D721Med (cell line): ENCODE data around the gene TMEM53.
A peak's percentile ranks its signal among the peaks of the same experiment; 100 is the strongest.
"Not testable (repeated sequence)": the region's sequence is repeated elsewhere in the genome, so short reads cannot be mapped to it uniquely, and the experiment has no call there.

ENCODE experiments used
- DNase-seq: peaks from one replicate; pipeline ENCODE4 v3.0.0; 2011; ENCODE audit warnings: low spot score; ENCODE audit not compliant: insufficient read length
- FAIRE-seq: peaks from 2 replicates; lab custom pipeline; 2011; peaks lifted over from hg19 to GRCh38; lab: Jason Lieb, UNC
- TF ChIP-seq, protein P1 (sequence below): IDR thresholded peaks from 2 replicates; pipeline ENCODE4 v1.5.1; 2012; ENCODE audit warnings: mild to moderate bottlenecking, control low read depth; ENCODE audit not compliant: insufficient read depth; ENCODE audit errors: missing control alignments

The TMEM53 gene

DNA sequence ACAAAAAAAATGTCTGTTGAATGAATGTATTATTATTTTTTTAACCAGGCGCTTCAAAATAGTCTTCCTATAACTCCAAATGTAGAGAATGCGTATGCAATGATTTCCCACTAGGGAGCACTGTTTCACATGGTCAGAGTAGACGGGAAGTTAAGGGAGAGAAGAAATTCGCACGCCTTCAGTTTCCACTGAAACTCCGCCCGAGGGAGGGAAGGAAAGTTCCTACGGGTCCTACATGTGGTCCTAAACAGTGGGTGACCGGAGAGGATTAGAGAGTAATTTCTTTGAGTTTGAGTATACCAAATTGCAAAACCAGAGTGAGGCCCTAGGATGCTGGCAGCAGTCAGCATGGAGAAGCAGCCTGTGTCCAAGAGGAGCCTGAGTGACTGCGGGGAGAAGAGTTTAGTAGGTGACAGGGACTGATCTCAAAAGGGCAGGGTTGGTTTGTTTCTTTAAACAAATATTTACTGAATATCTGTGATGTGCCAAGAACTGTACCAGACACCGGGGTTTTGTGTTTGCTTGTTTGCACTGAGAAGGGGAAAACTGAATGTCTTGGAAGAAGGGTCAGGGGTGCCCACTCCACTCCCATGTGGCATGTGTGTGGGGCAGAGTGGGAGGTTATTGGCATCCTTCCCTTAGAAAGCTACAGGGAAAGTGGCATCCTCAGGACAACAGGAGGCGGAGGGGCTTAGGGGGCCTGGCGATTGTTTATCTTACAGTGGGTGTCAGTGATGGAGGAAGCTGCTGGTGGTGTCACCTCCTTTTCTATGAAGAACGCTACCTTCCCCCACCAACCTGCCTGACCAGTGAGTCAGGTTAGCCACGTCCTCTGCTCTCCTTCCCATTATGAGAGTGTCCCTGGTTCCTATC is 33.9 kb upstream of the TMEM53 start:
- DNase-seq = no peak
- no peak for FAIRE-seq
- TF ChIP-seq, protein P1, sequence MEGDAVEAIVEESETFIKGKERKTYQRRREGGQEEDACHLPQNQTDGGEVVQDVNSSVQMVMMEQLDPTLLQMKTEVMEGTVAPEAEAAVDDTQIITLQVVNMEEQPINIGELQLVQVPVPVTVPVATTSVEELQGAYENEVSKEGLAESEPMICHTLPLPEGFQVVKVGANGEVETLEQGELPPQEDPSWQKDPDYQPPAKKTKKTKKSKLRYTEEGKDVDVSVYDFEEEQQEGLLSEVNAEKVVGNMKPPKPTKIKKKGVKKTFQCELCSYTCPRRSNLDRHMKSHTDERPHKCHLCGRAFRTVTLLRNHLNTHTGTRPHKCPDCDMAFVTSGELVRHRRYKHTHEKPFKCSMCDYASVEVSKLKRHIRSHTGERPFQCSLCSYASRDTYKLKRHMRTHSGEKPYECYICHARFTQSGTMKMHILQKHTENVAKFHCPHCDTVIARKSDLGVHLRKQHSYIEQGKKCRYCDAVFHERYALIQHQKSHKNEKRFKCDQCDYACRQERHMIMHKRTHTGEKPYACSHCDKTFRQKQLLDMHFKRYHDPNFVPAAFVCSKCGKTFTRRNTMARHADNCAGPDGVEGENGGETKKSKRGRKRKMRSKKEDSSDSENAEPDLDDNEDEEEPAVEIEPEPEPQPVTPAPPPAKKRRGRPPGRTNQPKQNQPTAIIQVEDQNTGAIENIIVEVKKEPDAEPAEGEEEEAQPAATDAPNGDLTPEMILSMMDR = peak; percentile 57

DNA sequence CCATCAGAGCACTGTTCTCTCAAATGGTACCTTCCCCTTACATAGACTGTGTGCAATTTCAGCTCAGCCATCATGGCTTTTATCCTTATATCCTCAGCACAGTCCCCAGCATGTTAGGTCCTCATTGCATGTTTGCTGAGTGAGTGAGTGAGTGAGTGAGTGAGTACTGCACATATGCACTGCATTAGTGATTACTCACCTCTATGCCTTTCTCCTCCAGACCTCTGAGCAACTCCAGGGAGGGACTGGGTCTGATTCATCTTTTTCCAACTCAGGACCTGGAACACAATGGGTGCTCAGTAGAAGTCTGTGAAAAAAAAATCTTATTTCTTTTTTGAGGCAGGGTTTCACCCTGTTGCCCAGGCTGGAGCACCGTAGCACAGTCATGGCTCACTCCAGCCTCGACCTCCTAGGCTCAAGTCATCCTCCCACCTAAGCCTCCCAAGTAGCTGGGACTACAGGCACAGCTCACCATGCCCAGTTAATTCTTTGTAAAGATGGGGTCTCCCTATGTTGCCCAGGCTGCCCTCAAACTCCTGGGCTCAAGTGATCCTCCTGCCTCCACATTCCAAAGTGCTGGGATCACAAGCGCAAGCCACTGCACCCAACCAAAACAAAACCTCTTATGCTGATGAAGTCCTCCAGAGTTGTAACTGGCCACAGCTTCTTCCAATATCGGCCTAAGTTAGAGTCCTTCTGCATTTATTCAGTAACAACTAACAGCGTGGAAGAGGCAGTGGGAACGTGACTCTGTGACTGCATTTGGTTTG is 33.0 kb upstream of the TMEM53 start:
- no peak for FAIRE-seq
- DNase-seq = no peak
- TF ChIP-seq, protein P1 = no peak

DNA sequence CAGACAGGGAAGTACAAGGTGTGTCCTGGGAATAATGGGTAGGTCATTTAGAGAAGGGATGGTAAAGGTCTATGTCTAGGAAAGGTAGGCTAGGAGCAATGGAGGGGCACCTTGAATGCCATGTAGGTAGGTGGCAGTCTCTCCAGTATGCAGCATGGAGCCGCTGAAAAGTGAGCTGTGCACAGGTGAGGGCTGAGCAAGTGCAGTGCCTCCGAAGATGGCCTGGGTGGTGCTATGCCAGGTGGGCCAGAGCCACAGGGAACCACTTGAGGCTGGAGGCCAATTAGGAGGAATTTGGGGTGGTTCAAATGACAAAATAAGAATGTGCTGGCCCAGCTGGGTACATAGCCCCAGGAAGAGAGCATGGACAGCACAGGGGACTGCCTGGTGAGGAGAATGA is 31.7 kb upstream of the TMEM53 start:
- FAIRE-seq (no peak), DNase-seq (no peak)
- TF ChIP-seq, protein P1 = no peak

DNA sequence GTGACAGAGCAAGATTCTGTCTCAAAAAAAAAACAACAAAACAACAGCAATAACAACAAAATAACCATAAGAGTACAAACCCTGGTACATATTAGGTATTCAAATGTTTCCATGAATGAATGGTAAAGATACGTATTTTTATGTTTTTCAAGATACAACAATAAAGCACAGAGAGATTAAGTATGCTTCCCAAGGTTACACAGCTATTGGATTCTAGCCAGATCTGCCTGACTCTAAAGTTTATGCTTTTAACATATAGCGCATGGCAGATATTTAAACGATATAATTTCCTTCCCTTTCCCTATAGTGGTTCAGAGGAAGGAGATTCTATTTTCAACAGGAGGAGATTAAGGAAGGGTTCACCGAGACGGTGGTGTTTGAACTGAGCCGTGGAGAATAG is 31.2 kb upstream of the TMEM53 start:
- TF ChIP-seq, protein P1 = no peak
- no peak for DNase-seq
- FAIRE-seq = no peak

DNA sequence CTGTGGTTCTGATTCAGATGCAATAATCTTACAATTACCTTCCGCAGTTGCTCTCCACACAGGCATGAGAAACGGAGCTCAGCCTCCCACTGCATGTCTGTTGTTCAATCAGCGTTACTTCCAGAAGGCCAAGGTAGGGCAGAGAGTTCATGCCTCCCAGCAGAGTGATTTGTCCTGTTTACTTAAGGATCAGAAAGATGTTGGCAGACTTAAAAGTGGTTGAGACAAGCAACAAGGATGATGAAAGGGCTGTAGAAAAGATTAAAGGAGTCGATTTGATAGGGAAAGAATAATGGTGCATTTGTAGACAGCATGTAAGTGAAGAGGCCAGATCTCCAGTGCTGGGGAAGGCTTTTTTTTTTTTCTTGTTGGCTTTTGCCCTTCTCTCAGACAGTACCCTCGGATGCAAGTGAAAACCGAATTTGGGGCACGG is 26.9 kb upstream of the TMEM53 start:
- FAIRE-seq (no peak), DNase-seq (no peak)
- TF ChIP-seq, protein P1 = no peak

DNA sequence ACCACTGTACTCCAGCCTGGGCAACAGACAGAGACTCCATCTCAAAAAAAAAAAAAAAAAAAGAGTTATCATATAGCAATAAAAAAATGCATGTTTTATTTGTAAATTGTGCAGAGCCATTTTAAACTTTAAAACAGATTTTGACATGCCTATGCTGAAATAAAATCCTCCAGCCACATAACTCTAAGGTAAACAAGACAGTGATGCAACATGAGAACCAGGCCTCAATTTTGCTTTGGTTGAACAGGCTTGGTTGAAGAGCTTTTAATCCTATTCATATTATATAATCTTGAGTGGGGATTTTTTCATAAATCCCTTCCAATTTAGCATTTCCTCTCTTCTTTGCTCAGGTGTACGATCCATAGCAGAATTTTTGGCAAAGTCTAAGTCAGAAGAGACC is 26.3 kb upstream of the TMEM53 start:
- TF ChIP-seq, protein P1 = no peak
- no peak for DNase-seq
- FAIRE-seq = no peak

- FAIRE-seq = not testable (repeated sequence)
Measured at GRCh38 chr1:44699375-44699774, 25.1 kb upstream of the TMEM53 start.

More at GRCh38 chr1:44699375-44699774, 25.1 kb upstream of the TMEM53 start:
- not testable (repeated sequence) for DNase-seq
